ENCODE data around the gene MAP3K7. TPM values are rescaled to one million over a fixed set of nuclear protein-coding genes. Genes with fewer than 3 reads are reported as not detected.
A peak's percentile ranks its signal among the peaks of the same experiment; 100 is the strongest.

MAP3K7 gene
- total and polyA plus RNA-seq, 5 donors, result 10.8 to 20.9 (median 20.2) TPM

- Histone ChIP-seq H3K9me3 (ENCODE audit: control insufficient read depth, low read length) (no peaks in the 10 kb centered on the region), H3K27ac (ENCODE audit: low read length) (no peak overlapping the region), H3K4me3 (ENCODE audit: low read length) (no peak overlapping the region), H3K4me1 (ENCODE audit: control insufficient read depth, insufficient read depth, low read length) (no peaks in the 10 kb centered on the region), H3K27me3 (ENCODE audit: control insufficient read depth, insufficient read depth) (no peaks in the 10 kb centered on the region)
- DNase-seq, result no peak
- no peak for ATAC-seq
- WGBS, result 69% methylated on average over 4 of the region's 4 CpGs
- intact Hi-C loops (cut with DNase I), result no loop called here
Observed at GRCh38 chr6:90599151-90599550, 12.3 kb upstream of the MAP3K7 start.

- 79% methylated on average over 4 of the region's 4 CpGs for WGBS
- intact Hi-C loops (cut with DNase I), result no loop called here
- DNase-seq (no peak), ATAC-seq (no peak)
- H3K27me3 ChIP-seq (ENCODE audit: control insufficient read depth, insufficient read depth), result no peaks in the 10 kb centered on the region
- no peaks in the 10 kb centered on the region for H3K4me1 ChIP-seq (ENCODE audit: control insufficient read depth, insufficient read depth, low read length)
- H3K9me3 ChIP-seq (ENCODE audit: control insufficient read depth, low read length), result no peaks in the 10 kb centered on the region
- no peak overlapping the region for H3K27ac ChIP-seq (ENCODE audit: low read length)
- H3K4me3 ChIP-seq (ENCODE audit: low read length), result no peak overlapping the region
Observed at GRCh38 chr6:90598192-90598951, 11.5 kb upstream of the MAP3K7 start.

GRCh38 chr6:90596967-90597539, 10.2 kb upstream of the MAP3K7 start:
- intact Hi-C loops (cut with DNase I), result no loop called here
- WGBS, result 60% methylated on average over 5 of the region's 5 CpGs
- ATAC-seq, result no peak

GRCh38 chr6:90595854-90596253, 9.0 kb upstream of the MAP3K7 start:
- Histone ChIP-seq H3K4me3 (ENCODE audit: low read length) (no peak overlapping the region), H3K27me3 (ENCODE audit: control insufficient read depth, insufficient read depth) (no peaks in the 10 kb centered on the region), H3K9me3 (ENCODE audit: control insufficient read depth, low read length) (no peaks in the 10 kb centered on the region), H3K4me1 (ENCODE audit: control insufficient read depth, insufficient read depth, low read length) (no peaks in the 10 kb centered on the region), H3K27ac (ENCODE audit: low read length) (no peak overlapping the region)
- DNase-seq (no peak), ATAC-seq (no peak)
- WGBS, result 62% methylated on average over 3 of the region's 3 CpGs
- intact Hi-C loops (cut with DNase I), result no loop called here

More at GRCh38 chr6:90596967-90597539, 10.2 kb upstream of the MAP3K7 start:
- Histone ChIP-seq H3K27me3 (ENCODE audit: control insufficient read depth, insufficient read depth) (no peaks in the 10 kb centered on the region), H3K4me3 (ENCODE audit: low read length) (no peak overlapping the region), H3K4me1 (ENCODE audit: control insufficient read depth, insufficient read depth, low read length) (no peaks in the 10 kb centered on the region), H3K9me3 (ENCODE audit: control insufficient read depth, low read length) (no peaks in the 10 kb centered on the region), H3K27ac (ENCODE audit: low read length) (no peak overlapping the region)
- no peak for DNase-seq

- Histone ChIP-seq H3K4me1 (ENCODE audit: control insufficient read depth, insufficient read depth, low read length) (no peaks in the 10 kb centered on the region), H3K9me3 (ENCODE audit: control insufficient read depth, low read length) (no peaks in the 10 kb centered on the region), H3K27ac (ENCODE audit: low read length) (peak overlapping the region; percentile 17), H3K4me3 (ENCODE audit: low read length) (peak overlapping the region; percentile 53), H3K27me3 (ENCODE audit: control insufficient read depth, insufficient read depth) (no peaks in the 10 kb centered on the region)
- under 1% methylated on average over 18 of the region's 18 CpGs for WGBS
- peak; percentile 46 to 66 for ATAC-seq
- DNase-seq, result no peak
- intact Hi-C loops (cut with DNase I), result no loop called here
Observed at GRCh38 chr6:90586546-90586835, 381 bp downstream of the MAP3K7 start.

GRCh38 chr6:90584636-90585255, 2.1 kb downstream of the MAP3K7 start:
- no peaks in the 10 kb centered on the region for H3K4me1 ChIP-seq (ENCODE audit: control insufficient read depth, insufficient read depth, low read length)
- no peak overlapping the region for H3K27ac ChIP-seq (ENCODE audit: low read length)
- no peak for DNase-seq
- peak overlapping the region; percentile 22 for H3K4me3 ChIP-seq (ENCODE audit: low read length)
- 78% methylated on average over 2 of the region's 2 CpGs for WGBS
- intact Hi-C loops (cut with DNase I), result no loop called here
- H3K9me3 ChIP-seq (ENCODE audit: control insufficient read depth, low read length), result no peaks in the 10 kb centered on the region
- ATAC-seq, result no peak
- H3K27me3 ChIP-seq (ENCODE audit: control insufficient read depth, insufficient read depth), result no peaks in the 10 kb centered on the region

GRCh38 chr6:90583836-90584481, 2.9 kb downstream of the MAP3K7 start:
- DNase-seq, result no peak
- Histone ChIP-seq H3K27me3 (ENCODE audit: control insufficient read depth, insufficient read depth) (no peaks in the 10 kb centered on the region), H3K9me3 (ENCODE audit: control insufficient read depth, low read length) (no peaks in the 10 kb centered on the region), H3K4me1 (ENCODE audit: control insufficient read depth, insufficient read depth, low read length) (no peaks in the 10 kb centered on the region), H3K4me3 (ENCODE audit: low read length) (no peak overlapping the region), H3K27ac (ENCODE audit: low read length) (no peak overlapping the region)
- intact Hi-C loops (cut with DNase I), result no loop called here
- ATAC-seq, result no peak

- H3K27ac ChIP-seq (ENCODE audit: low read length), result no peak overlapping the region
- no peak for ATAC-seq
- H3K4me1 ChIP-seq (ENCODE audit: control insufficient read depth, insufficient read depth, low read length), result no peaks in the 10 kb centered on the region
- 97% methylated on average over 2 of the region's 2 CpGs for WGBS
- intact Hi-C loops (cut with DNase I), result no loop called here
- H3K27me3 ChIP-seq (ENCODE audit: control insufficient read depth, insufficient read depth), result no peaks in the 10 kb centered on the region
- H3K9me3 ChIP-seq (ENCODE audit: control insufficient read depth, low read length), result no peaks in the 10 kb centered on the region
- no peak overlapping the region for H3K4me3 ChIP-seq (ENCODE audit: low read length)
- no peak for DNase-seq
Observed at GRCh38 chr6:90583179-90583835, 3.6 kb downstream of the MAP3K7 start.

GRCh38 chr6:90581146-90581545, 5.7 kb downstream of the MAP3K7 start:
- Histone ChIP-seq H3K4me3 (ENCODE audit: low read length) (no peak overlapping the region), H3K4me1 (ENCODE audit: control insufficient read depth, insufficient read depth, low read length) (no peaks in the 10 kb centered on the region), H3K27ac (ENCODE audit: low read length) (no peak overlapping the region), H3K27me3 (ENCODE audit: control insufficient read depth, insufficient read depth) (no peaks in the 10 kb centered on the region), H3K9me3 (ENCODE audit: control insufficient read depth, low read length) (no peaks in the 10 kb centered on the region)
- intact Hi-C loops (cut with DNase I), result no loop called here
- ATAC-seq (no peak), DNase-seq (no peak)
- 73% methylated on average over 1 of the region's 1 CpG for WGBS

GRCh38 chr6:90578894-90579549, 7.8 kb downstream of the MAP3K7 start:
- Histone ChIP-seq H3K4me1 (ENCODE audit: control insufficient read depth, insufficient read depth, low read length) (no peaks in the 10 kb centered on the region), H3K27me3 (ENCODE audit: control insufficient read depth, insufficient read depth) (no peaks in the 10 kb centered on the region), H3K4me3 (ENCODE audit: low read length) (no peak overlapping the region), H3K27ac (ENCODE audit: low read length) (no peak overlapping the region), H3K9me3 (ENCODE audit: control insufficient read depth, low read length) (no peaks in the 10 kb centered on the region)
- intact Hi-C loops (cut with DNase I), result no loop called here
- WGBS, result 87% methylated on average over 1 of the region's 1 CpG
- ATAC-seq, result no peak
- DNase-seq, result no peak

Data from right cardiac atrium (tissue), 5 donors.